Peyer's patch (tissue), 4 donors: ENCODE results near the gene FGF1. TPM values are rescaled to one million over a fixed set of nuclear protein-coding genes. Genes with fewer than 3 reads are reported as not detected.

Experiments used
- DNase-seq, 3 donors: peaks; one replicate each; pipeline ENCODE4 v3.0.0-alpha.2; 2017 to 2019
- H3K27ac ChIP-seq, 4 donors: fragments of 200-600 bp; sonication (generic); one replicate each; pipeline ENCODE4 v1.5.1; 2016 to 2019
- H3K27me3 ChIP-seq, 2 donors: fragments of 200-600 bp; sonication (generic); one replicate each; pipeline ENCODE4 v1.5.1; 2019
- H3K36me3 ChIP-seq, 3 donors: fragments of 200-600 bp; sonication (generic); one replicate each; pipeline ENCODE4 v1.5.1; 2016 to 2019
- H3K4me1 ChIP-seq, 4 donors: fragments of 200-600 bp; sonication (generic); one replicate each; pipeline ENCODE4 v1.5.1; 2016 to 2019
- H3K4me3 ChIP-seq, 4 donors: fragments of 200-600 bp; sonication (generic); 1 replicate in 3 of 4; 2 replicates in 1 of 4; pipeline ENCODE4 v1.5.1; 2016 to 2019; ENCODE audit warnings: mild to moderate bottlenecking in 1 of 4
- H3K9me3 ChIP-seq, 4 donors: fragments of 200-600 bp; sonication (generic); one replicate each; pipeline ENCODE4 v1.5.1; 2016 to 2019; ENCODE audit warnings: mild to moderate bottlenecking in 1 of 4
- POLR2A ChIP-seq, 2 donors: fragments of 450-650 bp; IDR thresholded peaks; one replicate each; pipeline ENCODE4 v1.5.1; 2017; ENCODE audit warnings: antibody characterized with exemption in 2 of 2, mild to moderate bottlenecking in 2 of 2, moderate library complexity in 2 of 2
- total RNA-seq, 4 donors: library from RNA; depleted of rRNA; stranded (reverse); fragments of >200 nt; gene quantifications; one replicate each; pipeline ENCODE4 v1.1.0, GENCODE V29; 2016
- TF ChIP-seq, protein P1 (sequence below), 6 experiments: fragments of 450-650 bp in 4 of 6; fragments of 200-600 bp in 2 of 6; sonication (generic) in 1 of 6; IDR thresholded peaks; one replicate each; pipeline ENCODE4 v1.5.1; 2017 to 2019; ENCODE audit warnings: antibody characterized with exemption in 6 of 6, mild to moderate bottlenecking in 3 of 6, moderate library complexity in 1 of 6

FGF1 gene
- total RNA-seq, 4 donors from 2014 or later: not detected

DNA sequence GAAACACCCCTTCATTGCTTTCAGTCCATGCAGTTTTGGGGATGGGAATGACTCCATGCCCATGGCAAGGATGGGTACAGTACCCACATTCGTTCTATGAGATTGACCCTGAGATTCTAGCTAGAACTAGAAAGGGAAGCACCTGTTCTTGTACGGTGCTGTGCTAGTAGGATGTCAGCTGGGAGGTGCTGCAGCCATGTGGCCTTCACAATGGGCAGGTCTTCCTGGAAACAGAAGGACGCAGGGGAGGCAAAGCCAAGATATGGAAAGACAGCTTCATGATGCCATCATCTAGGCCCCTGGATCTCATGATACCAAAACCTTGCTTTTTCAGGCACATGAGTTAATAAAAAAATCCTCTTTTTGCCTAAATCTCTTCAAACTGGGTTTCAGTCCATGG, 10.5 kb upstream of the FGF1 start:
- TF ChIP-seq POLR2A (IDR thresholded peaks at IDR 0.05): no peak
- TF ChIP-seq, protein P1, sequence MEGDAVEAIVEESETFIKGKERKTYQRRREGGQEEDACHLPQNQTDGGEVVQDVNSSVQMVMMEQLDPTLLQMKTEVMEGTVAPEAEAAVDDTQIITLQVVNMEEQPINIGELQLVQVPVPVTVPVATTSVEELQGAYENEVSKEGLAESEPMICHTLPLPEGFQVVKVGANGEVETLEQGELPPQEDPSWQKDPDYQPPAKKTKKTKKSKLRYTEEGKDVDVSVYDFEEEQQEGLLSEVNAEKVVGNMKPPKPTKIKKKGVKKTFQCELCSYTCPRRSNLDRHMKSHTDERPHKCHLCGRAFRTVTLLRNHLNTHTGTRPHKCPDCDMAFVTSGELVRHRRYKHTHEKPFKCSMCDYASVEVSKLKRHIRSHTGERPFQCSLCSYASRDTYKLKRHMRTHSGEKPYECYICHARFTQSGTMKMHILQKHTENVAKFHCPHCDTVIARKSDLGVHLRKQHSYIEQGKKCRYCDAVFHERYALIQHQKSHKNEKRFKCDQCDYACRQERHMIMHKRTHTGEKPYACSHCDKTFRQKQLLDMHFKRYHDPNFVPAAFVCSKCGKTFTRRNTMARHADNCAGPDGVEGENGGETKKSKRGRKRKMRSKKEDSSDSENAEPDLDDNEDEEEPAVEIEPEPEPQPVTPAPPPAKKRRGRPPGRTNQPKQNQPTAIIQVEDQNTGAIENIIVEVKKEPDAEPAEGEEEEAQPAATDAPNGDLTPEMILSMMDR (IDR thresholded peaks at IDR 0.05): no peak
- Histone ChIP-seq H3K27me3 (no peaks in the 10 kb centered on the region), H3K27ac (no peak overlapping the region), H3K4me1 (peaks cover 0 to 17% (median 0%) of the 10 kb centered on the region in 4 donors), H3K4me3 (no peak overlapping the region), H3K36me3 (no peaks in the 10 kb centered on the region), H3K9me3 (no peaks in the 10 kb centered on the region)
- no peak for DNase-seq

DNA sequence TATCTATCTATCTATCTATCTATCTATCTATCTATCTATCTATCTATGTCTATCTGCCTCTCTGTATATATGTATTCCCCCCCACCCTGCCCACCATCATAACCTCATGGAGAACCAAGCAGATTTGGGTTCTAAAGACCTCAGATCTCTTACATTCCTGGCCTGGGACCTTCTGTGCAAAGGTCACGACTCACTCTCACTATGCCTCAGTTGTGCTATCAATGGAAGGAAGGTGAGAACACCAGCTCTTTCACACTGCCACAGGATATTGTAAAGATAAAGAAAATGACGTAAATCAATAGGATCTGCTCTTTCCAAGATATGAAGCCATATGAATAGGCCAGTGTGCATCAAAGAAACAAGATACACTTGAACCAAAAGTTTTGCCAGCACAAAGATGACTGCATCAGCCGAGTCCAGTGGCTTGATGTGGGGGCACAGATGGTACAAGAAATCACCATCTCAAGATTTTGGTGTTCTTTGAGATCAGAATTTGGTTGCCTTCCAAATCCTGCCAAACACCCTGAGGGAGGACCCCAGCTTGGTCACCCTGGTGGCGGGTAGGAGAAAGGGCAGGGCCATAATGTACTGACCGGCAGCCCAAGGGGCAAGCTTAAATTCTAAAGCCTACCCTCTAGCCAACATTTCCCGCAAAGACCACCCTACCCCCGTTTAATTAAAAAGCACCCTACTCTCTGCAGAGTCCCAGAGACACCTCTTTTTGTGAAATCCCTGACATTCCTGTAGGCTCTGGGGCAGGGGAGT, 8.4 kb upstream of the FGF1 start:
- DNase-seq: no peak
- H3K27ac ChIP-seq: no peak overlapping the region
- no peak overlapping the region for H3K4me3 ChIP-seq
- H3K9me3 ChIP-seq: no peaks in the 10 kb centered on the region
- peaks cover 0 to 17% (median 0%) of the 10 kb centered on the region in 4 donors for H3K4me1 ChIP-seq
- no peaks in the 10 kb centered on the region for H3K27me3 ChIP-seq
- no peaks in the 10 kb centered on the region for H3K36me3 ChIP-seq
- TF ChIP-seq POLR2A (IDR thresholded peaks at IDR 0.05): no peak
- TF ChIP-seq, protein P1 (IDR thresholded peaks at IDR 0.05): no peak

DNA sequence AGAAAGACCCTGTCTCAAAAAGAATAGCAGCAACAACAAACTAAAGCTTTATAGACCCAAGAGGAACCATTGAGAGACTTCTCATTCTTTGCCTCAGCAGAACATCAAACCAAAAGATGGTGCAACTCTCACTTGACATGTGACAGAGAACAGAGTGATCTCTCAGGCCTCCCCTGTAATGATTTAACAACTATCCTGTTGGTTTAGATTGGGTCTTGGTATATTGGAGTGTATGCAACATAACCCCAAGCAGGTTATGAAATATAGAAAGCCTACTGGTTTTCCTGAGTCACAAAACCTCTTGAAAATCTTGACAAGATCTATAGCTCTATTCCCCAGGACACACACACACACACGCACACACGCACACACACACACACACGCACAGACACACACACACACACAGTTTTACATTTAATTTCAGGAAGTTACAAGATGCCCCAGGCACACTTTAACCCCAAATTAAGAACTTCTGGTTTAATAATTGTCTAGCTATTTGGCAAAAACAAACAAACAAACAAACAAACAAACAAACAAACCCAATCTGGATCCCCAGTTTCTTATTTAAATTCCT, 6.5 kb upstream of the FGF1 start:
- no peak for DNase-seq
- TF ChIP-seq POLR2A (IDR thresholded peaks at IDR 0.05): no peak
- Histone ChIP-seq H3K4me3 (no peak overlapping the region), H3K36me3 (no peaks in the 10 kb centered on the region), H3K9me3 (no peaks in the 10 kb centered on the region), H3K27me3 (no peaks in the 10 kb centered on the region), H3K27ac (no peak overlapping the region), H3K4me1 (peaks cover 0 to 6% (median 0%) of the 10 kb centered on the region in 4 donors)

DNA sequence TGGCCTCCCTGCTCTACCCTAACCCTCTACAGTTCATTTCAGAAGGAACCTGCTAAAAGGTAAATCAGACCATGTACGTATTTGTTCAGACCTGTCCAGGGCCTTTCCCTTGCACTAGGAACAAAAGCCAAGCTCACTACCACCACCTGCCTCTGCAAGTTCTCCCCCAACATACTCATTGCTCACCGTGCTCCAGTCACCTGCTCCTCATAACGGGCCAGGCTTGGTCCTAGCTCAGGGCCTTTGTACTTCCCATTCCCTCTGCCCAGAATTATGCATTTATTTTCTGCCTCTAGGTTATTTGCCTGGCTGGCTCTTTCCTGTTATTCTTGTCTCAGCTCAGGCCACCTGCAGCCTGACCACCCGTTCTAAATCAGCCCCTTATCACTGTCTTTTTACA, 4.8 kb upstream of the FGF1 start:
- H3K4me1 ChIP-seq: no peaks in the 10 kb centered on the region
- H3K4me3 ChIP-seq: no peak overlapping the region
- no peaks in the 10 kb centered on the region for H3K27me3 ChIP-seq
- TF ChIP-seq POLR2A (IDR thresholded peaks at IDR 0.05): no peak
- TF ChIP-seq, protein P1 (IDR thresholded peaks at IDR 0.05): no peak
- no peaks in the 10 kb centered on the region for H3K36me3 ChIP-seq
- H3K9me3 ChIP-seq: no peaks in the 10 kb centered on the region
- no peak overlapping the region for H3K27ac ChIP-seq
- no peak for DNase-seq

DNA sequence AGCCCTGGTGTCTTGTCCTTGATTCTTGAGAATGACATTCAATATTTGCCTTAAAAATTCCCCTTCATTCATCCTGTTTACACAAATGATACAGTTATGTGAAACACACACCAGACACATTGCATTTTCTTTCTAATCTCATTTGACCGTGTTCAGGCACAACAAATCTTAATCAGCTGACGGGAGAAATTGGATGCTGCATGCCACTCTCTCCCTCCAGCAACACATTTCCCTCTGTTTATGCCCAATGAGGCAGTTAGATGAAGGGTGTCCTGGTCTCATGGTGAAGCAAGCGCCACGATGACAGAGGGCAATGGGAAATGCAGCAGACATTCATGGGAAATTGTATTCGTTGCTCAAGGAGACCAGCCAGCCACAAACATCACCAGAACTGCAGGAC, 3.2 kb upstream of the FGF1 start:
- H3K4me3 ChIP-seq: no peak overlapping the region
- H3K4me1 ChIP-seq: no peaks in the 10 kb centered on the region
- H3K36me3 ChIP-seq: no peaks in the 10 kb centered on the region
- no peaks in the 10 kb centered on the region for H3K9me3 ChIP-seq
- H3K27ac ChIP-seq: no peak overlapping the region
- no peak for TF ChIP-seq POLR2A (IDR thresholded peaks at IDR 0.05)
- TF ChIP-seq, protein P1 (IDR thresholded peaks at IDR 0.05): no peak
- DNase-seq: no peak
- no peaks in the 10 kb centered on the region for H3K27me3 ChIP-seq

DNA sequence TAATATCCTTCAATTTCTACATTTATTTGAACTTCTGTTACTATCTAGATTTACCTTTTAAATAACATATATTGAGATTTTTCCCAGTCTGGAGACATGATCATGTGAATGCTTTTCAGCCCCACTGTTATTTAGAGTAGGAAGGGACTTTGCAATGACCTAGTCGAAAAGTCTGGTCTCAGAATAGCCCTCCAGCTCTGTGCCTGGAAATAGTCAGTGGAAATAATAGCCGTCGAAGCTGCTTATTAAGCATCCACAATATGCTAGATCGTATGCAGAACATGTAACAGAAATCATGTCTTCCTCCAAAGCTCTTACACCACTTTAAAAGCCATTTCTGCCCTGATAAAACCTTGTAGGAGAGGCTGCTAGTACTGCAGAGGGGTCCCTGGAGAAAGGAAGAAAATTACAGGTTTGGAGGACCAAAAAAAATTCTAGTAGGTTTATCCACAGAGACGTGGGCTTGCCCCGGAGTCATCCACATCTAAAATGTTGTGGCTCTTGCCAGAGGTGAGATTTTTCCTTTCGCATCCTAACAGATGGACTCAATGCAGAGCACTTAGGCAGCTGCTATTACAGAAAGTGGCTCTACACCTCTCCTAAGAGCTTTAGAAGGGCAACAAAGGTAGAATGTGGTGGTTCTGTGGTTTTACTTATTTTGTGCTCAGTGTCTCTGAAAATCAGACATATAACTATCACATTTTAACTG, 2.5 kb upstream of the FGF1 start:
- no peaks in the 10 kb centered on the region for H3K36me3 ChIP-seq
- H3K27me3 ChIP-seq: no peaks in the 10 kb centered on the region
- no peaks in the 10 kb centered on the region for H3K4me1 ChIP-seq
- DNase-seq: no peak
- H3K4me3 ChIP-seq: no peak overlapping the region
- TF ChIP-seq, protein P1 (IDR thresholded peaks at IDR 0.05): no peak
- TF ChIP-seq POLR2A (IDR thresholded peaks at IDR 0.05): no peak
- H3K27ac ChIP-seq: no peak overlapping the region
- H3K9me3 ChIP-seq: no peaks in the 10 kb centered on the region
